CD4-positive, alpha-beta T cell treated with Interleukin-17A for 1 hour (primary cell): ENCODE results near the gene SCP2.

Source experiments
- DNase-seq: peaks from one replicate; pipeline ENCODE4 v3.0.0-alpha.2; 2020

SCP2 gene

GRCh38 chr1:52927212-52928014 is at the start of gene SCP2:
Gene SCP2 (plus strand): TSS chr1:52927276. CDS start chr1:52927397, 121 bp downstream.
- DNase-seq = peak; percentile 80

GRCh38 chr1:52877554-52877953 is 49.5 kb upstream of the SCP2 start:
- DNase-seq = no peak

- DNase-seq = no peak
Observed at GRCh38 chr1:52880206-52880605, 46.9 kb upstream of the SCP2 start.

- DNase-seq = no peak
Observed at GRCh38 chr1:52887483-52887882, 39.6 kb upstream of the SCP2 start.

GRCh38 chr1:52892424-52893215 is 34.5 kb upstream of the SCP2 start:
- no peak for DNase-seq

- DNase-seq = no peak
Observed at GRCh38 chr1:52899445-52899894, 27.6 kb upstream of the SCP2 start.

GRCh38 chr1:52900402-52900801 is 26.7 kb upstream of the SCP2 start:
- no peak for DNase-seq

- no peak for DNase-seq
Observed at GRCh38 chr1:52901384-52901783, 25.7 kb upstream of the SCP2 start.

GRCh38 chr1:52904208-52904926 is 22.7 kb upstream of the SCP2 start:
- no peak for DNase-seq

- DNase-seq = peak; percentile 32
Observed at GRCh38 chr1:52904927-52905698, 22.0 kb upstream of the SCP2 start.

GRCh38 chr1:52906135-52906603 is 20.9 kb upstream of the SCP2 start:
- DNase-seq = no peak

GRCh38 chr1:52907068-52907811 is 19.8 kb upstream of the SCP2 start:
- DNase-seq = no peak

- DNase-seq = no peak
Observed at GRCh38 chr1:52907812-52908153, 19.3 kb upstream of the SCP2 start.

GRCh38 chr1:52911541-52911940 is 15.5 kb upstream of the SCP2 start:
- DNase-seq = no peak

GRCh38 chr1:52913014-52913413 is 14.1 kb upstream of the SCP2 start:
- DNase-seq = no peak

GRCh38 chr1:52913537-52913936 is 13.5 kb upstream of the SCP2 start:
- DNase-seq = no peak

- no peak for DNase-seq
Observed at GRCh38 chr1:52914463-52914862, 12.6 kb upstream of the SCP2 start.

GRCh38 chr1:52915211-52915854 is 11.7 kb upstream of the SCP2 start:
- DNase-seq = no peak

- DNase-seq = no peak
Observed at GRCh38 chr1:52915855-52916220, 11.2 kb upstream of the SCP2 start.

- no peak for DNase-seq
Observed at GRCh38 chr1:52916241-52916975, 10.7 kb upstream of the SCP2 start.

- DNase-seq = no peak
Observed at GRCh38 chr1:52917156-52917555, 9.9 kb upstream of the SCP2 start.
